Measurements from ENCODE around the gene GGT6. TPM values are rescaled to one million over a fixed set of nuclear protein-coding genes. Genes with fewer than 3 reads are reported as not detected.

Gene GGT6
- total RNA-seq, 2 experiments from 2014 or later, result not detected

GRCh38 chr17:4527134-4527533 lies 33.2 kb downstream of the GGT6 start:
- CTCF ChIA-PET, result no interaction called here
- H3K4me3 Mint-ChIP-seq, result no peak overlapping the region
- Histone ChIP-seq H3K27me3 (ENCODE audit: control insufficient read depth in 1 of 2, insufficient read depth in 2 of 2, low read length in 2 of 2) (no peaks in the 10 kb centered on the region), H3K9me3 (ENCODE audit: control insufficient read depth in 1 of 2, insufficient read depth in 1 of 2, low read length in 2 of 2) (no peaks in the 10 kb centered on the region), H3K36me3 (ENCODE audit: insufficient read depth, low read length) (no peaks in the 10 kb centered on the region), H3K27ac (ENCODE audit: low read depth in 1 of 2, low read length in 2 of 2) (no peak overlapping the region), H3K4me3 (ENCODE audit: low read length) (no peak overlapping the region), H3K4me1 (ENCODE audit: insufficient read depth, low read length) (no peaks in the 10 kb centered on the region)
- no peak for ATAC-seq (ENCODE audit: poor library complexity)
- no peak for DNase-seq
- no peak overlapping the region for H3K27ac Mint-ChIP-seq
- H3K4me1 Mint-ChIP-seq (ENCODE audit: low read depth), result no peaks in the 10 kb centered on the region
- intact Hi-C loops (cut with DNase I, micrococcal nuclease), result no loop called here
- no peaks in the 10 kb centered on the region for H3K9me3 Mint-ChIP-seq
- H3K27me3 Mint-ChIP-seq, result peaks cover 8% of the 10 kb centered on the region
- POLR2A ChIA-PET, result no interaction called here
- H3K36me3 Mint-ChIP-seq (ENCODE audit: low read depth), result no peaks in the 10 kb centered on the region
- TF ChIP-seq CTCF (IDR thresholded peaks at IDR 0.05), result no peak

GRCh38 chr17:4525691-4526397 lies 34.5 kb downstream of the GGT6 start:
- Mint-ChIP-seq H3K4me1 (ENCODE audit: low read depth) (no peaks in the 10 kb centered on the region), H3K4me3 (no peak overlapping the region), H3K36me3 (ENCODE audit: low read depth) (no peaks in the 10 kb centered on the region), H3K9me3 (no peaks in the 10 kb centered on the region), H3K27ac (no peak overlapping the region), H3K27me3 (peaks cover 4% of the 10 kb centered on the region)
- intact Hi-C loops (cut with DNase I, micrococcal nuclease), result no loop called here
- POLR2A ChIA-PET, result no interaction called here
- H3K9me3 ChIP-seq (ENCODE audit: control insufficient read depth in 1 of 2, insufficient read depth in 1 of 2, low read length in 2 of 2), result no peaks in the 10 kb centered on the region
- H3K27me3 ChIP-seq (ENCODE audit: control insufficient read depth in 1 of 2, insufficient read depth in 2 of 2, low read length in 2 of 2), result no peaks in the 10 kb centered on the region
- CTCF ChIA-PET, result no interaction called here
- TF ChIP-seq CTCF (IDR thresholded peaks at IDR 0.05), result no peak
- DNase-seq (no peak), ATAC-seq (ENCODE audit: poor library complexity) (no peak)
- H3K4me1 ChIP-seq (ENCODE audit: insufficient read depth, low read length), result no peaks in the 10 kb centered on the region
- no peak overlapping the region for H3K27ac ChIP-seq (ENCODE audit: low read depth in 1 of 2, low read length in 2 of 2)
- no peak overlapping the region for H3K4me3 ChIP-seq (ENCODE audit: low read length)
- H3K36me3 ChIP-seq (ENCODE audit: insufficient read depth, low read length), result no peaks in the 10 kb centered on the region

- CTCF ChIA-PET, result no interaction called here
Measured at GRCh38 chr17:4523946-4524345, 36.4 kb downstream of the GGT6 start.

More at GRCh38 chr17:4523946-4524345, 36.4 kb downstream of the GGT6 start:
- Mint-ChIP-seq H3K4me1 (ENCODE audit: low read depth) (no peaks in the 10 kb centered on the region), H3K9me3 (no peaks in the 10 kb centered on the region), H3K36me3 (ENCODE audit: low read depth) (no peaks in the 10 kb centered on the region), H3K27ac (no peak overlapping the region), H3K4me3 (no peak overlapping the region), H3K27me3 (no peaks in the 10 kb centered on the region)
- Histone ChIP-seq H3K27me3 (ENCODE audit: control insufficient read depth in 1 of 2, insufficient read depth in 2 of 2, low read length in 2 of 2) (no peaks in the 10 kb centered on the region), H3K36me3 (ENCODE audit: insufficient read depth, low read length) (no peaks in the 10 kb centered on the region), H3K4me3 (ENCODE audit: low read length) (no peak overlapping the region), H3K27ac (ENCODE audit: low read depth in 1 of 2, low read length in 2 of 2) (no peak overlapping the region), H3K4me1 (ENCODE audit: insufficient read depth, low read length) (no peaks in the 10 kb centered on the region), H3K9me3 (ENCODE audit: control insufficient read depth in 1 of 2, insufficient read depth in 1 of 2, low read length in 2 of 2) (no peaks in the 10 kb centered on the region)
- DNase-seq (no peak), ATAC-seq (ENCODE audit: poor library complexity) (no peak)
- no peak for TF ChIP-seq CTCF (IDR thresholded peaks at IDR 0.05)
- intact Hi-C loops (cut with DNase I, micrococcal nuclease), result no loop called here
- POLR2A ChIA-PET, result interaction anchor here (0.5 kb wide), 1 partner anchor 92 kb away, joined by 3 read pairs; no protein-coding TSS in a partner anchor

Data from CD4-positive, alpha-beta T cell (primary cell).